Spinal cord (tissue), 10 donors: ENCODE results near the gene ZFYVE28. TPM values are rescaled to one million over a fixed set of nuclear protein-coding genes. Genes with fewer than 3 reads are reported as not detected.
"Not testable (repeated sequence)": the region's sequence is repeated elsewhere in the genome, so short reads cannot be mapped to it uniquely, and the experiment has no call there.

Source experiments
- DNase-seq, 6 donors: peaks; one replicate each; pipeline versions ENCODE4 v3.0.0 to v3.0.0-alpha.2; 2013 to 2015; ENCODE audit warnings: low spot score in 6 of 6, low read depth in 4 of 6
- H3K27ac ChIP-seq: one replicate; pipeline ENCODE4 v1.5.1; 2013; ENCODE audit warnings: low read depth, low read length, control low read depth
- H3K27me3 ChIP-seq: one replicate; pipeline ENCODE4 v1.6.1; 2013; ENCODE audit warnings: low read length; ENCODE audit not compliant: control insufficient read depth, insufficient read depth
- H3K36me3 ChIP-seq: one replicate; pipeline ENCODE4 v1.6.1; 2013; ENCODE audit warnings: low read length; ENCODE audit not compliant: control insufficient read depth, insufficient read depth
- H3K4me1 ChIP-seq: one replicate; pipeline ENCODE4 v1.6.1; 2013; ENCODE audit warnings: low read length; ENCODE audit not compliant: control insufficient read depth, insufficient read depth
- H3K4me3 ChIP-seq: one replicate; pipeline ENCODE4 v1.5.1; 2013; ENCODE audit warnings: low read depth, low read length, control low read depth
- H3K9me3 ChIP-seq: one replicate; pipeline ENCODE4 v1.6.1; 2013; ENCODE audit warnings: low read length; ENCODE audit not compliant: control insufficient read depth, insufficient read depth
- WGBS: methylation state at CpG from one replicate; pipeline ENCODE4 v1.1.5; 2013; ENCODE audit warnings: missing lambda C conversion rate; ENCODE audit not compliant: insufficient coverage; 5-methylcytosine and 5-hydroxymethylcytosine counted together
- polyA plus RNA-seq, 2 donors: library from polyadenylated mRNA; unstranded; fragments of 120-200 nt; gene quantifications; one replicate each; pipeline ENCODE4 v1.2.1, GENCODE V29; 2013; ENCODE audit not compliant: insufficient read length in 2 of 2
- total RNA-seq, 2 donors: library from RNA; depleted of rRNA in 1 of 2; stranded (reverse); fragments of 120-200 nt in 1 of 2; fragments of >200 nt in 1 of 2; gene quantifications; one replicate each; pipeline versions ENCODE4 v1.2.3 to v1.2.4, GENCODE V29; 2013 to 2014
- donor health status: healthy.

ZFYVE28 gene
- total and polyA plus RNA-seq, 4 donors, result 7.9 to 13.9 (median 9.8) TPM

DNA sequence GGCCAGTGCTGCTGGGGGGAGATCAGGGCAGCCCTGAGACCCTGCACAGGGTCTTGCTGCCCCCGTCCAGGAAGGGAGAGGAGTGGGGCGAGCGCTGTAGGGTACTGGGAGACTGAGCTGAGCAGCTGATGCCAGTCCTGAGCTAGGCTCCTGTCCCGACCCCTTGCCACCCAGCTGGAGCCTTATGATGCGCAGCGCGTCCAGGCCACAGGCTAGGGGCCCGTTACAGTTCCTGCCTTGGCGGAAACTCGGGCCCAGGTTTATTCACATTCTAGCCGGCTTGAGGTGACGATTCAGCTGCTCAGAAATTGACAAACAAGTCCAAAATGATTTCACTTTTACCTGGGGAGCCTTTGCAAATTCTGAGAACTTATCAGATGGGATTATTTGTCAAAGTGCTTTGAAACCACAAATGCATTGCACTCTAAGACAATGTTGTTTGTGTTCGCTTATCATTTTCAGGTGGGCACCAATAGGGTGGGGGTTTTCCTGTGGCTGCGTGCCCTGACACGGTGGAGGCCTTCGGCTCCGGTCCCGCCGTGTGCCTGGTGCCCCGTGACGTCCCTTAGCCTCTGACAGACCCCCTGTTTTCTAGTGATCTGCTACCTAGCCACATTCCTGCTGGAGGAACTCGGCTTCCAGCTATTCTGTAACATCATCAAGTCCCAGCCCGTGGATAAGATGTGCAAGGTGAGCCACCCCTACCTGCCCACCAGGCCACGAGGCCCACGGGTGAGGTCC, 19.2 kb upstream of the ZFYVE28 start:
- peaks cover 6% of the 10 kb centered on the region for H3K36me3 ChIP-seq
- DNase-seq, result no peak
- no peaks in the 10 kb centered on the region for H3K9me3 ChIP-seq
- WGBS, result 87% methylated on average over 23 of the region's 25 CpGs
- no peaks in the 10 kb centered on the region for H3K27me3 ChIP-seq
- H3K4me3 ChIP-seq, result no peak overlapping the region
- no peak overlapping the region for H3K27ac ChIP-seq
- peaks cover 25% of the 10 kb centered on the region for H3K4me1 ChIP-seq

DNA sequence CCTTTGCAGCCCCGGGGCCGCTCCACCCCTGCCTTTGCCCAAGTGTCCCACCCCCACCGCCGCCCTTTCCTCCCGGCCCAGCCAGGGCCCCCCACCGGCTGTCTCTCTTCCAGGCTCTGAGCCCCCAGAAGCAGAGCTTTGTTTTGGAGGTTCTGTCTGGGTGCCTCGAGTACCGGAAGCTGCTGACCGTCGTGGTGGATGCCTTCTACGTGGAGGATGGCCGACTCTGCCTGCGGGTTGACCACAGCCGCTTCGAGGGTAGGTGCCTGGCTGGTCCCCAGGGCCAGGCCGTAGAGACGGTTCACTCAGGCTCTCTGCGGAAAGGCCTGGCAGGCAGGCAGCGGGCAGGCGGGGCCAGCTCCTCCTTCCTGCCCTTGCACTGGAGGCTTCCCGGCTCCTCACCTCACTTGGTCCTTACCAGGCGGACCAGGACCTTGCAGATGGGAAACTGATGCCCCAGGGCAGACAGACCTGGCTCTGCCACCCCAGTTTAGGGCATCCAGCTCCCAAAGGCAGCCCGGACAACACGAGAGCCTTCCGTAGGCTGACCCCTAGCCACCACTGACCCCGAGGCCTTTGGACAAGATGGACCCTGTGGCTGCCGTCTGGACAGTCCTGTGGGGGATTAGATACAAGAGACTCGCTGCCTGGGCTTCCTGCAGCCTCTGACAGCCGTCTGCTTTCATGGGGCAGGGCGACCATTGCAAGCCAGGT, 18.5 kb upstream of the ZFYVE28 start:
- no peak overlapping the region for H3K27ac ChIP-seq
- 81% methylated on average over 30 of the region's 30 CpGs for WGBS

DNA sequence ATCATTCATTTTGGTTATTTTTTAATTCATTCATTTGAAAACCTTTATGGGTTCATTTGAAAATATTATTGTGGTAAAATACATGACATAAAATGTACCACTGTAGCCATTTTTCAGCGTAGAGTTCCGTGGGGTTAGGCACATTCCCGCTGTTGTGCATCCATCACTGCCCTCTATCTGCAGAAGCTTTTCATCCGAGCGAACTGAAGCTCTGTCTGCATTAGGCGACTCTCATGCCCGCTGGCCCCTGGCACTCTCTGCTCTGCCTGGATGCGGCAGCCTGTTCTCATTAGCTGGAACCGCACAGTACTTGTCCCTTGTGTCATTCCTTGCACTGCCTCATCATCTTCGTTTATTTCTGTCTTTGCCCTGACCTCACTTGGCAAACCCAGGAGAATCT, 17.9 kb upstream of the ZFYVE28 start:
- peak in 2 of 6 donors; percentile 58 to 78 for DNase-seq
- H3K4me1 ChIP-seq, result peaks cover 30% of the 10 kb centered on the region
- peaks cover 6% of the 10 kb centered on the region for H3K36me3 ChIP-seq
- 24% methylated on average over 10 of the region's 10 CpGs for WGBS
- no peaks in the 10 kb centered on the region for H3K27me3 ChIP-seq
- H3K27ac ChIP-seq, result no peak overlapping the region
- H3K4me3 ChIP-seq, result no peak overlapping the region
- H3K9me3 ChIP-seq, result no peaks in the 10 kb centered on the region

More for the DNA sequence above, 18.5 kb upstream of the ZFYVE28 start:
- no peak for DNase-seq
- H3K27me3 ChIP-seq, result no peaks in the 10 kb centered on the region
- H3K4me3 ChIP-seq, result no peak overlapping the region
- H3K36me3 ChIP-seq, result peaks cover 6% of the 10 kb centered on the region
- no peaks in the 10 kb centered on the region for H3K9me3 ChIP-seq
- peaks cover 30% of the 10 kb centered on the region for H3K4me1 ChIP-seq

GRCh38 chr4:2434420-2434819, 16.0 kb upstream of the ZFYVE28 start:
- Histone ChIP-seq H3K9me3 (no peaks in the 10 kb centered on the region), H3K36me3 (peaks cover 6% of the 10 kb centered on the region), H3K4me3 (no peak overlapping the region), H3K27me3 (no peaks in the 10 kb centered on the region), H3K27ac (no peak overlapping the region), H3K4me1 (peaks cover 30% of the 10 kb centered on the region)
- DNase-seq, result no peak
- 43% methylated on average over 8 of the region's 9 CpGs for WGBS

DNA sequence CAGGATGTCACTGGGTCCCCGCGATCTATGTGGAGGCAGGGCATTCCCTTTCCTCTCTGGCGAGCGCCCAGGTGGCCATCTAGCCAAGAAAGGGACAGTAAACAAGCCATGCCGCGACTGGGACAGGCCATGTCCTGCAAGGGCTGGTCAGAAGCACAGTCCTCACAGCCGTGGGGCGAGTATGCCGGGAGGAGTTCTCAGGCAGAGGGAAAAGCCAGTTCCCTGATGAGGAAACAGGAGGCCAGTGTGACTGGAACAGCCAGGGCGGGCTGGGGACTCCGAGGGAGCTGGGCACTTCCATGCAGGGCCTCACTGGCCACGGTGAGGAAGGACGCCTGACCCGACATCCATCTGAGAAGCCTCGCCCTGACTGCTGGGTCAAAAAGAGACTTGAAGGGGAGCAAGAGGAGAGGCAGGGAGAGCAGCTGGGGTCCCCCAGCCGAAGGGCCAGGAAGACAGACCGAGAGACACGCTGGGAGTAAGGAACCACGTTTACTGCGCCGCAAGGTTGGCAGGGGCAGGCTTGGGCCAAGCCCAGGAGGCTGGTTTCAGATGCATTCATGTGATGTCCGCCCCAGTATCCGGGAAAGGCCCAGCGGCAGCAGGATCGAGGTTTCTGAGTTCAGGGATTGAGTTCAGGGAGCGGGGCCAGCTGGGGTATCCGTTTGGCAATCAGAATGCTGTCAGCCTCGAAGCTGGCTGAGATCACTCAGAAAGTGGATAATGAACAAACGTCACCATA, 15.3 kb upstream of the ZFYVE28 start:
- DNase-seq, result no peak
- H3K4me1 ChIP-seq, result peaks cover 32% of the 10 kb centered on the region
- no peak overlapping the region for H3K4me3 ChIP-seq
- no peak overlapping the region for H3K27ac ChIP-seq
- no peaks in the 10 kb centered on the region for H3K9me3 ChIP-seq
- 66% methylated on average over 29 of the region's 29 CpGs for WGBS
- H3K27me3 ChIP-seq, result no peaks in the 10 kb centered on the region
- H3K36me3 ChIP-seq, result peaks cover 4% of the 10 kb centered on the region

DNA sequence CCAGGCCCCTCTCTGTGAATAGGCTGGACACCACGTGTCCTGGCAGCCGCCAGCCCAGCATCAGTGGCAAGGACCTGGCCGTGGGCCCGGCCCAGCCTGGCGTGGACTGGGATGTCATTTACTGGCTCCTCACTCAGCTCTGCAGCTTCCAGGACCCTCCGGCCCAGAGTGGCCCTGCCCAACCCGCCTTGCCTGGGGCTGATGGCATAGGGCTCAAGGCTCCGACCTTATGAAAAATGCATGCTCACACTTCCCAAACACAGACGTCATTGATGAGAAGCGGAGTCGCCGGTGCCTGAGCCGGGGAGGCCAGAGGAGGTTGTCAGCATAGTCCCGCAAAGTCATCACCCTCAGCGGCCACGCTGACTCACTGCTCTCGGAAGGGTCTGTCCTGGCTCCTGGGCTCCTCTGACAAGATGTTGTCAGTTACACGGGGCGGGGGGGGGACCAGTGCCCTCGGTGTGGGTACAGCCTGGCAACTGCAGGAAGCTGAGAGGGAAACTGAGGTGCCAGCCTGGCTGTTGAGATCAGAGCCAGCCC, 14.6 kb upstream of the ZFYVE28 start:
- Histone ChIP-seq H3K9me3 (no peaks in the 10 kb centered on the region), H3K27me3 (no peaks in the 10 kb centered on the region), H3K4me3 (no peak overlapping the region), H3K27ac (peak overlapping the region; percentile 7), H3K36me3 (peaks cover 6% of the 10 kb centered on the region), H3K4me1 (peaks cover 35% of the 10 kb centered on the region)
- peak in 2 of 6 donors; percentile 1 to 74 for DNase-seq
- 54% methylated on average over 18 of the region's 20 CpGs for WGBS

GRCh38 chr4:2432004-2432403, 13.6 kb upstream of the ZFYVE28 start:
- Histone ChIP-seq H3K4me1 (peaks cover 35% of the 10 kb centered on the region), H3K36me3 (peaks cover 9% of the 10 kb centered on the region), H3K27me3 (no peaks in the 10 kb centered on the region), H3K4me3 (no peak overlapping the region), H3K27ac (no peak overlapping the region), H3K9me3 (no peaks in the 10 kb centered on the region)
- DNase-seq, result no peak

- H3K27ac ChIP-seq, H3K9me3 ChIP-seq, H3K27me3 ChIP-seq, H3K4me3 ChIP-seq, H3K36me3 ChIP-seq, DNase-seq: not testable (repeated sequence)
- H3K4me1 ChIP-seq, result peaks cover 27% of the 10 kb centered on the region
- 100% methylated on average over 14 of the region's 49 CpGs for WGBS
Observed at GRCh38 chr4:2429945-2430757, 11.7 kb upstream of the ZFYVE28 start.
